ENCODE data around the gene RNF34. TPM values are rescaled to one million over a fixed set of nuclear protein-coding genes. Genes with fewer than 3 reads are reported as not detected.

The RNF34 gene
- total and polyA plus RNA-seq, 2 of the 13 experiments (the other 11 are each of a cell fraction or from before 2014, with no cell fraction given) = 36.8 to 53.2 TPM

- ChIA-PET POLR2A (interaction anchor here (0.6 kb wide), 1 partner anchor 253 kb away, joined by 3 read pairs; no protein-coding TSS in a partner anchor), CTCF (ENCODE audit: low intra/inter-chr PET ratio, low total read pairs) (no interaction called here)
- no peak overlapping the region for H3K9ac ChIP-seq (ENCODE audit: insufficient read depth, low read depth, low read length)
- WGBS (ENCODE audit: low lambda C conversion rate) = 89% methylated on average over 12 of the region's 12 CpGs
- H2AFZ ChIP-seq (ENCODE audit: low read length) = no peak overlapping the region
- peaks cover 34 to 62% of the 10 kb centered on the region in 2 experiments for H3K36me3 ChIP-seq (replicated peaks in 1 of 2; ENCODE audit: control insufficient read depth in 1 of 2, insufficient read depth in 2 of 2, low read length in 2 of 2)
- H3K27me3 ChIP-seq (ENCODE audit: control insufficient read depth in 1 of 2, insufficient read depth in 2 of 2, low read length in 2 of 2) = no peaks in the 10 kb centered on the region
- TF ChIP-seq ZBTB1 (CRISPR knock-in tag; IDR thresholded peaks at IDR 0.05; ENCODE audit: borderline replicate concordance) = no peak
- TF ChIP-seq ZNF446 (CRISPR knock-in tag; IDR thresholded peaks at IDR 0.05) = no peak
- peak; percentile 25 for TF ChIP-seq RBM22 (optimal IDR thresholded peaks at IDR 0.05; ENCODE audit: low read length)
- TF ChIP-seq IRX3 (CRISPR knock-in tag; IDR thresholded peaks at IDR 0.05; ENCODE audit: borderline replicate concordance, low read depth) = no peak
- no peak for TF ChIP-seq ZNF30 (CRISPR knock-in tag; IDR thresholded peaks at IDR 0.05)
- TF ChIP-seq AHR (CRISPR knock-in tag; IDR thresholded peaks at IDR 0.05) = no peak
- no peak for TF ChIP-seq ZMYM4 (CRISPR knock-in tag; IDR thresholded peaks at IDR 0.05)
- no peak for TF ChIP-seq ZNF205 (CRISPR knock-in tag; IDR thresholded peaks at IDR 0.05)
- no peaks in the 10 kb centered on the region for H3K79me2 ChIP-seq (ENCODE audit: insufficient read depth, low read length)
- no peak overlapping the region for H3K4me2 ChIP-seq (ENCODE audit: low read depth, low read length)
- DNase-seq (ENCODE audit: low spot score) (no peak), FAIRE-seq (no peak), ATAC-seq (no peak)
- H4K20me1 ChIP-seq (ENCODE audit: insufficient read depth, low read length) = no peaks in the 10 kb centered on the region
- BruUV-seq (replicated peaks) = TSS peak; percentile 31
- no peaks in the 10 kb centered on the region for H3K4me1 ChIP-seq (ENCODE audit: insufficient read depth, low read length)
- no peak overlapping the region for H3K27ac ChIP-seq (ENCODE audit: extremely low read length, insufficient read depth, low read length)
- H3K9me3 ChIP-seq (ENCODE audit: low read length) = no peaks in the 10 kb centered on the region
- H3K4me3 ChIP-seq (replicated peaks in 1 of 3; ENCODE audit: insufficient read depth in 1 of 3, low read depth in 2 of 3, low read length in 3 of 3) = no peak overlapping the region
- intact Hi-C loops (cut with micrococcal nuclease; ENCODE audit: unreplicated experiment) (no loop called here), in situ Hi-C loops (cut with HindIII; ENCODE audit: extremely low pct_ligation_motif_present, low pct_unique_long_range_greater_than_20kb) (no loop called here)
Measured at GRCh38 chr12:121438905-121439304, 39.0 kb downstream of the RNF34 start.

GRCh38 chr12:121439715-121440114 is 39.8 kb downstream of the RNF34 start:
- Histone ChIP-seq H3K9me3 (ENCODE audit: low read length) (no peaks in the 10 kb centered on the region), H3K79me2 (ENCODE audit: insufficient read depth, low read length) (no peaks in the 10 kb centered on the region), H3K27ac (ENCODE audit: extremely low read length, insufficient read depth, low read length) (no peak overlapping the region), H3K4me1 (ENCODE audit: insufficient read depth, low read length) (no peaks in the 10 kb centered on the region), H4K20me1 (ENCODE audit: insufficient read depth, low read length) (no peaks in the 10 kb centered on the region), H3K9ac (ENCODE audit: insufficient read depth, low read depth, low read length) (no peak overlapping the region), H3K4me2 (ENCODE audit: low read depth, low read length) (no peak overlapping the region), H3K27me3 (ENCODE audit: control insufficient read depth in 1 of 2, insufficient read depth in 2 of 2, low read length in 2 of 2) (no peaks in the 10 kb centered on the region), H3K36me3 (replicated peaks in 1 of 2; ENCODE audit: control insufficient read depth in 1 of 2, insufficient read depth in 2 of 2, low read length in 2 of 2) (peaks cover 33 to 66% of the 10 kb centered on the region in 2 experiments), H3K4me3 (replicated peaks in 1 of 3; ENCODE audit: insufficient read depth in 1 of 3, low read depth in 2 of 3, low read length in 3 of 3) (no peak overlapping the region), H2AFZ (ENCODE audit: low read length) (no peak overlapping the region)
- ChIA-PET POLR2A (no interaction called here), CTCF (ENCODE audit: low intra/inter-chr PET ratio, low total read pairs) (no interaction called here)
- in situ Hi-C loops (cut with HindIII; ENCODE audit: extremely low pct_ligation_motif_present, low pct_unique_long_range_greater_than_20kb) = loop anchor here (5.0 kb wide), 1 partner anchor 92 kb away; no protein-coding TSS in a partner anchor
- no peak for ATAC-seq
- FAIRE-seq = no peak
- DNase-seq (ENCODE audit: low spot score) = no peak
- intact Hi-C loops (cut with micrococcal nuclease; ENCODE audit: unreplicated experiment) = no loop called here
- WGBS (ENCODE audit: low lambda C conversion rate) = 91% methylated on average over 10 of the region's 16 CpGs
- BruUV-seq (replicated peaks) = no TSS peak
- TF ChIP-seq ZSCAN22 (CRISPR knock-in tag; IDR thresholded peaks at IDR 0.05) (no peak), HOMEZ (CRISPR knock-in tag; IDR thresholded peaks at IDR 0.05; ENCODE audit: low read depth) (no peak), ZNF597 (CRISPR knock-in tag; IDR thresholded peaks at IDR 0.05) (no peak), ATRX (CRISPR knock-in tag; IDR thresholded peaks at IDR 0.05; ENCODE audit: borderline replicate concordance) (no peak), ZNF329 (CRISPR knock-in tag; IDR thresholded peaks at IDR 0.05; ENCODE audit: low read depth) (no peak), TRIM22 (IDR thresholded peaks at IDR 0.05) (no peak)
